Measurements from ENCODE around the gene SPRED1. TPM values are rescaled to one million over a fixed set of nuclear protein-coding genes. Genes with fewer than 3 reads are reported as not detected.

Gene SPRED1
- polyA plus RNA-seq, 2 of the 4 experiments (the other 2 are of a cell fraction): 6.0 to 8.6 TPM

DNA sequence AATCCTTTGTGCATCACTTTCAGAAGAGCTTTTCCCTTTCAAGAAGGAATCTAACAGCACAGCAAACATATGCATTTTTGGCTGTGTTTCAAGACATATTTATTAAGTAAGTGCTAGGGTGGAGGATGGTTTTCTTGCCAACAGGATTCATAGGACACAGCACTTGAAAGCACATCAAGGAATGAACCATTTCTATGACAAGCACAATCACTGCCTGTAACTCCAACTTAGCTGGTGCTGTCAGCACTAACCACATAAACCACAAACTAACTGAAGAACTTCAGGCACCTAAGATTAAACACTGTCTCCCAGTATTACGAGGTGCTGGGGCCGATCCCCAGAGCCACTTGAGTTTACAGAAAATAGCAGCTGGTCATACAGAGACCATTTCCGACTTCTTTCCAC is 35.4 kb upstream of the SPRED1 start:
- CTCF ChIA-PET: no interaction called here
- TF ChIP-seq HDAC2 (IDR thresholded peaks at IDR 0.05) (no peak), NR3C1 (IDR thresholded peaks at IDR 0.05) (no peak), CHD2 (IDR thresholded peaks at IDR 0.05; ENCODE audit: low read length, partially characterized antibody) (no peak), EHMT2 (IDR thresholded peaks at IDR 0.05; ENCODE audit: low read depth) (no peak; the same call in 1 of the 2 replicates), FOSL2 (IDR thresholded peaks at IDR 0.05) (no peak), FOSL2 (CRISPR knock-in tag; IDR thresholded peaks at IDR 0.05) (no peak), CBX2 (IDR thresholded peaks at IDR 0.05; ENCODE audit: borderline replicate concordance, low read depth) (no peak), EP300 (IDR thresholded peaks at IDR 0.05) (no peak), ESRRA (IDR thresholded peaks at IDR 0.05; ENCODE audit: borderline replicate concordance, low read length) (no peak), CBX8 (IDR thresholded peaks at IDR 0.05) (no peak)
- ATAC-seq (peak; percentile 30 to 51; a peak in 4 of 6 replicates), FAIRE-seq (no peak), DNase-seq (ENCODE audit: low read depth in 1 of 2, low spot score in 1 of 2) (peak in 1 of 2 experiments; percentile 33)
- Histone ChIP-seq H3K27ac (peak overlapping the region; percentile 63 to 72), H3K4me2 (peak overlapping the region; percentile 75), H3K9me3 (no peaks in the 10 kb centered on the region), H3K4me3 (no peak overlapping the region), H3K4me1 (peaks cover 43% of the 10 kb centered on the region)
- 24% methylated on average over 3 of the region's 3 CpGs for WGBS (ENCODE audit: missing lambda C conversion rate)
- POLR2A ChIA-PET: interaction anchor here (3.8 kb wide), 1 partner anchor 35 kb away, joined by 20 read pairs; the partner anchor contains the start of gene SPRED1

- H3K27ac ChIP-seq: peak overlapping the region; percentile 63 to 72
- H3K9me3 ChIP-seq: no peaks in the 10 kb centered on the region
- H3K4me2 ChIP-seq: peak overlapping the region; percentile 75
- no peak for DNase-seq (ENCODE audit: low read depth in 1 of 2, low spot score in 1 of 2)
- ChIA-PET CTCF (no interaction called here), POLR2A (interaction anchor here (3.8 kb wide), 1 partner anchor 34 kb away, joined by 20 read pairs; the partner anchor contains the start of gene SPRED1)
- no peak overlapping the region for H3K4me3 ChIP-seq
- TF ChIP-seq, protein P1, sequence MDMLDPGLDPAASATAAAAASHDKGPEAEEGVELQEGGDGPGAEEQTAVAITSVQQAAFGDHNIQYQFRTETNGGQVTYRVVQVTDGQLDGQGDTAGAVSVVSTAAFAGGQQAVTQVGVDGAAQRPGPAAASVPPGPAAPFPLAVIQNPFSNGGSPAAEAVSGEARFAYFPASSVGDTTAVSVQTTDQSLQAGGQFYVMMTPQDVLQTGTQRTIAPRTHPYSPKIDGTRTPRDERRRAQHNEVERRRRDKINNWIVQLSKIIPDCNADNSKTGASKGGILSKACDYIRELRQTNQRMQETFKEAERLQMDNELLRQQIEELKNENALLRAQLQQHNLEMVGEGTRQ (IDR thresholded peaks at IDR 0.05): no peak
- no peak for TF ChIP-seq ZFP36 (IDR thresholded peaks at IDR 0.05; ENCODE audit: borderline replicate concordance, partially characterized antibody)
- no peak for TF ChIP-seq JUN (IDR thresholded peaks at IDR 0.05)
- TF ChIP-seq CHD4 (IDR thresholded peaks at IDR 0.05; ENCODE audit: borderline replicate concordance): no peak
- TF ChIP-seq CEBPB (IDR thresholded peaks at IDR 0.05): peak in 1 of 2 experiments; percentile 57; a peak in 2 of 4 replicates
- no peak for TF ChIP-seq MAFK (IDR thresholded peaks at IDR 0.05; ENCODE audit: partially characterized antibody)
- TF ChIP-seq CHD2 (IDR thresholded peaks at IDR 0.05; ENCODE audit: low read length, partially characterized antibody): no peak
- no peak for TF ChIP-seq EP300 (IDR thresholded peaks at IDR 0.05)
- ATAC-seq: no peak
- 64% methylated on average over 3 of the region's 3 CpGs for WGBS (ENCODE audit: missing lambda C conversion rate)
- peaks cover 38% of the 10 kb centered on the region for H3K4me1 ChIP-seq
- FAIRE-seq: no peak
These were observed 34.6 kb upstream of the SPRED1 start for GRCh38 chr15:38217788-38218609.

GRCh38 chr15:38220606-38221273 is 31.9 kb upstream of the SPRED1 start:
- no peak for TF ChIP-seq HDAC2 (IDR thresholded peaks at IDR 0.05)
- no peak for TF ChIP-seq MYC (IDR thresholded peaks at IDR 0.05; ENCODE audit: borderline replicate concordance, low read length)
- TF ChIP-seq JUNB (IDR thresholded peaks at IDR 0.05): no peak
- no peak for TF ChIP-seq HOXB5 (CRISPR knock-in tag; IDR thresholded peaks at IDR 0.05)
- TF ChIP-seq HOXA7 (CRISPR knock-in tag; IDR thresholded peaks at IDR 0.05): no peak
- no peak for TF ChIP-seq EHMT2 (IDR thresholded peaks at IDR 0.05; ENCODE audit: low read depth)
- TF ChIP-seq RAD21 (conservative IDR thresholded peaks at IDR 0.05 in 1 of 2, IDR thresholded peaks at IDR 0.05 in 1 of 2): no peak
- no peak for TF ChIP-seq RNF2 (IDR thresholded peaks at IDR 0.05; ENCODE audit: borderline replicate concordance, low read depth)
- no peak for TF ChIP-seq EP300 (IDR thresholded peaks at IDR 0.05)
- TF ChIP-seq JUN (IDR thresholded peaks at IDR 0.05): no peak
- no peak for TF ChIP-seq ZFP36 (IDR thresholded peaks at IDR 0.05; ENCODE audit: borderline replicate concordance, partially characterized antibody)
- TF ChIP-seq, protein P2, sequence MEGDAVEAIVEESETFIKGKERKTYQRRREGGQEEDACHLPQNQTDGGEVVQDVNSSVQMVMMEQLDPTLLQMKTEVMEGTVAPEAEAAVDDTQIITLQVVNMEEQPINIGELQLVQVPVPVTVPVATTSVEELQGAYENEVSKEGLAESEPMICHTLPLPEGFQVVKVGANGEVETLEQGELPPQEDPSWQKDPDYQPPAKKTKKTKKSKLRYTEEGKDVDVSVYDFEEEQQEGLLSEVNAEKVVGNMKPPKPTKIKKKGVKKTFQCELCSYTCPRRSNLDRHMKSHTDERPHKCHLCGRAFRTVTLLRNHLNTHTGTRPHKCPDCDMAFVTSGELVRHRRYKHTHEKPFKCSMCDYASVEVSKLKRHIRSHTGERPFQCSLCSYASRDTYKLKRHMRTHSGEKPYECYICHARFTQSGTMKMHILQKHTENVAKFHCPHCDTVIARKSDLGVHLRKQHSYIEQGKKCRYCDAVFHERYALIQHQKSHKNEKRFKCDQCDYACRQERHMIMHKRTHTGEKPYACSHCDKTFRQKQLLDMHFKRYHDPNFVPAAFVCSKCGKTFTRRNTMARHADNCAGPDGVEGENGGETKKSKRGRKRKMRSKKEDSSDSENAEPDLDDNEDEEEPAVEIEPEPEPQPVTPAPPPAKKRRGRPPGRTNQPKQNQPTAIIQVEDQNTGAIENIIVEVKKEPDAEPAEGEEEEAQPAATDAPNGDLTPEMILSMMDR (IDR thresholded peaks at IDR 0.05): no peak
- TF ChIP-seq MAFK (IDR thresholded peaks at IDR 0.05; ENCODE audit: partially characterized antibody): no peak
- TF ChIP-seq NFE2L2 (conservative IDR thresholded peaks at IDR 0.05; ENCODE audit: low read length): no peak
- no peak for TF ChIP-seq CEBPB (IDR thresholded peaks at IDR 0.05)
- Histone ChIP-seq H3K9me3 (no peaks in the 10 kb centered on the region), H3K4me3 (no peak overlapping the region), H3K4me2 (no peak overlapping the region), H3K4me1 (peaks cover 29% of the 10 kb centered on the region), H3K27ac (no peak overlapping the region)
- CTCF ChIA-PET: no interaction called here
- ATAC-seq (no peak), FAIRE-seq (no peak), DNase-seq (ENCODE audit: low read depth in 1 of 2, low spot score in 1 of 2) (no peak)
- WGBS (ENCODE audit: missing lambda C conversion rate): 60% methylated on average over 3 of the region's 3 CpGs
- POLR2A ChIA-PET: no interaction called here

Data from A549 (cell line).